Breast epithelium (tissue), 3 donors: Measurements from ENCODE around the gene ERC1.

Experiments used
- POLR2A ChIP-seq: fragments of 450-650 bp; IDR thresholded peaks from one replicate; pipeline ENCODE4 v1.6.1; 2016; ENCODE audit warnings: antibody characterized with exemption, mild to moderate bottlenecking, moderate library complexity
- TF ChIP-seq, protein P1 (sequence below), 3 donors: fragments of 450-650 bp; IDR thresholded peaks; one replicate each; pipeline ENCODE4 v1.5.1; 2016 to 2017; ENCODE audit warnings: antibody characterized with exemption in 3 of 3, mild to moderate bottlenecking in 3 of 3, moderate library complexity in 3 of 3

DNA sequence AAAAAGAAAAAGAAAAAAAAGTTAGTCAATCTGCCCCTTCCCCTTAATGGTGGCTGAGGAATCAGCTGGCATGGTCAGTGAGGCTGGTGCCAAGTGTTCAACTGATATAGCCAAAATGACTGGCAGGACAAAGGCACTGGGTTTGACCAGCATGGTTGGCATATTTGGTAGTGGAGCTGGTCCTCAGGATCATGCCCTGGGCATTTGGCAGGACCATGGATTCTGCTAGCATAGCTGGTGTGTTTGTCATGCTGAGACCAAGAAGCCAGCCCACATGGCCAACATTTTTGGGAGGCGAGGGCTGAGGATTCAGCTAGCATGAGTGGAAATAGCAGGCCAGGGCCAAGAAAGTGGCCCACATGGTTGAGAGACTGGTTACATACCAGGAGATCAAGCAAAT is 466.9 kb downstream of the ERC1 start:
- TF ChIP-seq, protein P1, sequence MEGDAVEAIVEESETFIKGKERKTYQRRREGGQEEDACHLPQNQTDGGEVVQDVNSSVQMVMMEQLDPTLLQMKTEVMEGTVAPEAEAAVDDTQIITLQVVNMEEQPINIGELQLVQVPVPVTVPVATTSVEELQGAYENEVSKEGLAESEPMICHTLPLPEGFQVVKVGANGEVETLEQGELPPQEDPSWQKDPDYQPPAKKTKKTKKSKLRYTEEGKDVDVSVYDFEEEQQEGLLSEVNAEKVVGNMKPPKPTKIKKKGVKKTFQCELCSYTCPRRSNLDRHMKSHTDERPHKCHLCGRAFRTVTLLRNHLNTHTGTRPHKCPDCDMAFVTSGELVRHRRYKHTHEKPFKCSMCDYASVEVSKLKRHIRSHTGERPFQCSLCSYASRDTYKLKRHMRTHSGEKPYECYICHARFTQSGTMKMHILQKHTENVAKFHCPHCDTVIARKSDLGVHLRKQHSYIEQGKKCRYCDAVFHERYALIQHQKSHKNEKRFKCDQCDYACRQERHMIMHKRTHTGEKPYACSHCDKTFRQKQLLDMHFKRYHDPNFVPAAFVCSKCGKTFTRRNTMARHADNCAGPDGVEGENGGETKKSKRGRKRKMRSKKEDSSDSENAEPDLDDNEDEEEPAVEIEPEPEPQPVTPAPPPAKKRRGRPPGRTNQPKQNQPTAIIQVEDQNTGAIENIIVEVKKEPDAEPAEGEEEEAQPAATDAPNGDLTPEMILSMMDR (IDR thresholded peaks at IDR 0.05): no peak
- no peak for TF ChIP-seq POLR2A
